Activated B cell treated with CpG ODN at 0.5 μM for 24 hours (primary cell): ENCODE results near the gene DCT. TPM values are rescaled to one million over a fixed set of nuclear protein-coding genes. Genes with fewer than 3 reads are reported as not detected.
"Not testable (repeated sequence)": the region's sequence is repeated elsewhere in the genome, so short reads cannot be mapped to it uniquely, and the experiment has no call there.

ENCODE experiments used
- ATAC-seq: fragments of 200-7000 bp; cut with Tn5 transposase; one replicate; pipeline ENCODE4 v1.10.0; 2021; ENCODE audit warnings: low read depth, mild to moderate bottlenecking, moderate library complexity
- CTCF ChIA-PET: fragments of 350-600 bp; sonication (Branson Sonifier 250); formaldehyde crosslinking; loops from one replicate; lab custom pipeline; 2021; ENCODE audit warnings: antibody characterized with exemption; lab: Charles Lee
- POLR2A ChIA-PET: fragments of 350-600 bp; sonication (Branson Sonifier 250); formaldehyde crosslinking; loops from one replicate; lab custom pipeline; 2021; ENCODE audit warnings: antibody characterized with exemption; lab: Charles Lee
- DNase-seq: peaks from one replicate; pipeline ENCODE4 v3.0.0; 2022
- H3K27ac Mint-ChIP-seq: one replicate; pipeline ENCODE4 v1.8.0; 2020; ENCODE audit warnings: mixed read lengths
- H3K27me3 Mint-ChIP-seq: one replicate; pipeline ENCODE4 v1.8.0; 2021; ENCODE audit warnings: mixed read lengths
- H3K36me3 Mint-ChIP-seq: one replicate; pipeline ENCODE4 v1.8.0; 2021; ENCODE audit warnings: low read depth, mixed read lengths
- H3K4me1 Mint-ChIP-seq: one replicate; pipeline ENCODE4 v1.8.0; 2021; ENCODE audit warnings: mixed read lengths
- H3K4me3 Mint-ChIP-seq: one replicate; pipeline ENCODE4 v1.8.0; 2020; ENCODE audit warnings: mild to moderate bottlenecking, mixed read lengths
- H3K9me3 Mint-ChIP-seq: one replicate; pipeline ENCODE4 v1.8.0; 2020; ENCODE audit warnings: mixed read lengths
- intact Hi-C: fragments of 100-400 bp; cut with micrococcal nuclease; formaldehyde crosslinking; loops from one replicate; pipeline ENCODE4 v1.15.1; 2024
- total RNA-seq: library from RNA; stranded (reverse); gene quantifications from 2 replicates; pipeline ENCODE4 v1.2.3, GENCODE V29; 2022
- TF ChIP-seq, protein P1 (sequence below): fragments of 200-600 bp; IDR thresholded peaks from one replicate; pipeline ENCODE4 v1.8.0; 2022; ENCODE audit warnings: antibody characterized with exemption, mild to moderate bottlenecking

Gene DCT
- total RNA-seq, 1 donor from 2014 or later, result 0.09 TPM

DNA sequence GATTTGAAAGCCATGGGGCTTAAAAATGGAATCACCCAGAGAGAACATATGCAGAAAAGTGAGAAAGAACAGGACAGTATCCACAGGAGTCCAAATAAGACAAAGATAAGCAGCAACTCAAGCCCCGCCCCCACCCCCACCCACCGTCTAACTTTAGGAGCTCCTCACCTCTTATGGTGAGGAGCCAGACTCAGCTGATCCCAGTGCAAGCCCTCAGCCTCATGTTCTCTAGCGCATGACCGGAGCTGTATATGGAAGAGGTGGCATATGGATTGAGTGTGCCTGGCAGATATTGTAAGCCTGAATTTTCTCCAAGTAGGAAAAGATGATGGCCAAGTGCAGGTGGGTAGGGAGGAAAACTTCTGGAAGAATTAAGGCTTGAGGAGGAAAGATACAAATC, 36.4 kb upstream of the DCT start:
- CTCF ChIA-PET, result no interaction called here
- intact Hi-C loops, result no loop called here
- Mint-ChIP-seq H3K36me3 (no peaks in the 10 kb centered on the region), H3K27ac (no peak overlapping the region), H3K4me1 (no peaks in the 10 kb centered on the region), H3K4me3 (no peak overlapping the region), H3K27me3 (peaks cover 1% of the 10 kb centered on the region), H3K9me3 (no peaks in the 10 kb centered on the region)
- ATAC-seq, result no peak
- no peak for DNase-seq
- TF ChIP-seq, protein P1, sequence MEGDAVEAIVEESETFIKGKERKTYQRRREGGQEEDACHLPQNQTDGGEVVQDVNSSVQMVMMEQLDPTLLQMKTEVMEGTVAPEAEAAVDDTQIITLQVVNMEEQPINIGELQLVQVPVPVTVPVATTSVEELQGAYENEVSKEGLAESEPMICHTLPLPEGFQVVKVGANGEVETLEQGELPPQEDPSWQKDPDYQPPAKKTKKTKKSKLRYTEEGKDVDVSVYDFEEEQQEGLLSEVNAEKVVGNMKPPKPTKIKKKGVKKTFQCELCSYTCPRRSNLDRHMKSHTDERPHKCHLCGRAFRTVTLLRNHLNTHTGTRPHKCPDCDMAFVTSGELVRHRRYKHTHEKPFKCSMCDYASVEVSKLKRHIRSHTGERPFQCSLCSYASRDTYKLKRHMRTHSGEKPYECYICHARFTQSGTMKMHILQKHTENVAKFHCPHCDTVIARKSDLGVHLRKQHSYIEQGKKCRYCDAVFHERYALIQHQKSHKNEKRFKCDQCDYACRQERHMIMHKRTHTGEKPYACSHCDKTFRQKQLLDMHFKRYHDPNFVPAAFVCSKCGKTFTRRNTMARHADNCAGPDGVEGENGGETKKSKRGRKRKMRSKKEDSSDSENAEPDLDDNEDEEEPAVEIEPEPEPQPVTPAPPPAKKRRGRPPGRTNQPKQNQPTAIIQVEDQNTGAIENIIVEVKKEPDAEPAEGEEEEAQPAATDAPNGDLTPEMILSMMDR, result no peak
- POLR2A ChIA-PET, result no interaction called here

DNA sequence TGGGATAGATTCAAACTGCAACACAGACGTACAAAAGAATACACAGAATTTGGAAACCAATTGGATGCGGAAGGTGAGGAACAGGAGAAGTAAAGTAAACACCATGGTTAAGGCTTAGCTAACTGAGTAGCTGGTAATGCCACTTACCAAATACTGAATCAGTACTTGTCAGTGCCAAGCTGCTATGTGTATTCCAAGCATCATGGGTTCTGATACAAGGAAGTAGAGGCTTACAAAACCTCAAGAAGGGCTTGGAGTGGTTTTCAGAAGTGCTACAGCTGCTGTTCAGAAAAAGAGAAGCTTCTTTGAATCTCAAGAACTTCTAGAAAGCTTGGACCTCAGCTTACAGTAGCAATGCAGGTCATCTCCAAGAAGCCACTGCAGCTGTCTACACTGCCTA, 35.9 kb upstream of the DCT start:
- H3K4me1 Mint-ChIP-seq, result no peaks in the 10 kb centered on the region
- intact Hi-C loops, result no loop called here
- no peaks in the 10 kb centered on the region for H3K9me3 Mint-ChIP-seq
- ATAC-seq (no peak), DNase-seq (no peak)
- no peaks in the 10 kb centered on the region for H3K36me3 Mint-ChIP-seq
- ChIA-PET POLR2A (no interaction called here), CTCF (no interaction called here)
- TF ChIP-seq, protein P1, result no peak
- H3K27me3 Mint-ChIP-seq, result peaks cover 5% of the 10 kb centered on the region
- no peak overlapping the region for H3K27ac Mint-ChIP-seq
- no peak overlapping the region for H3K4me3 Mint-ChIP-seq

DNA sequence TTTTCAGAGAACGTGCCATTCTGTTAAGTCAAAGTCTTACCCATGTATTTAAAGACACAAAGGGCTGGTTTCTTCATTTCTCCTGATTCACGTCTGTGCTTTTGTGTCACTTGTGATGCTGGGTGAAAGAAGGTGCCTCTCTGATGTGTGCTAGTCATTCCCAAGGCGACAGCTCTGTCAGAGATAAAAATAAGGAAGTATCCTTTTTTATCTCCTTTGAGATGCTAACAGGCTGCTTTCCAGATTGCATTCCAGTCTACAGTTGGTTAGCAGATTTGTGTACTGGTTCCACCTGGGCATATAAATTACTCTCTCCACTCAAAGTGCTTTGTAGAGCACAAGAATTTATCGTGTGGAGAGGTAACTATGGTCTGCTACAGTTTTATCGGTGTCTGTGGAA, 33.5 kb upstream of the DCT start:
- H3K27me3 Mint-ChIP-seq, result peaks cover 5% of the 10 kb centered on the region
- H3K36me3 Mint-ChIP-seq, result no peaks in the 10 kb centered on the region
- H3K4me3 Mint-ChIP-seq, result no peak overlapping the region
- DNase-seq (no peak), ATAC-seq (no peak)
- intact Hi-C loops, result no loop called here
- TF ChIP-seq, protein P1, result no peak
- H3K27ac Mint-ChIP-seq, result no peak overlapping the region
- ChIA-PET POLR2A (no interaction called here), CTCF (no interaction called here)
- H3K4me1 Mint-ChIP-seq, result no peaks in the 10 kb centered on the region
- H3K9me3 Mint-ChIP-seq, result no peaks in the 10 kb centered on the region

DNA sequence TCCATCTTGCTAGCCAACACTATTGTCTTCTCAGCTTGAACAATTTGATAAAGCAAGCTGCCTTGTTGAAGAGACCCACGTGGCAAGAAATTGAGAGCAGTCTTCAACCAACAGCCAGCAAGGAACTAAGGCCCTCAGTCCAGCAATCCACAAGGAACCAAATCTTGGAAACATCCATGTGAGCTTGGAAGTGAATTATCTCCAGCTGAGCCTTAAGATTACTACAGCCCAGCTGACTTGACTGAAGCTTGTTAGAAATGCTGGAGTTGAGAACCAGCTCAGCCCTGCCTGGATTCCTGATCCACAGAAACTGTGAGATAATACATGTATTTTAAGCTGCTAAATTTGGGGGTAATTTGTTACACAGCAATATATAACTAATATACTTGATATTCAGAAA, 26.2 kb upstream of the DCT start:
- no peaks in the 10 kb centered on the region for H3K4me1 Mint-ChIP-seq
- no peak overlapping the region for H3K4me3 Mint-ChIP-seq
- no peak for ATAC-seq
- H3K36me3 Mint-ChIP-seq, result no peaks in the 10 kb centered on the region
- ChIA-PET POLR2A (no interaction called here), CTCF (no interaction called here)
- no peaks in the 10 kb centered on the region for H3K9me3 Mint-ChIP-seq
- intact Hi-C loops, result no loop called here
- H3K27ac Mint-ChIP-seq, result no peak overlapping the region
- peaks cover 5% of the 10 kb centered on the region for H3K27me3 Mint-ChIP-seq
- TF ChIP-seq, protein P1, result no peak
- DNase-seq, result no peak

DNA sequence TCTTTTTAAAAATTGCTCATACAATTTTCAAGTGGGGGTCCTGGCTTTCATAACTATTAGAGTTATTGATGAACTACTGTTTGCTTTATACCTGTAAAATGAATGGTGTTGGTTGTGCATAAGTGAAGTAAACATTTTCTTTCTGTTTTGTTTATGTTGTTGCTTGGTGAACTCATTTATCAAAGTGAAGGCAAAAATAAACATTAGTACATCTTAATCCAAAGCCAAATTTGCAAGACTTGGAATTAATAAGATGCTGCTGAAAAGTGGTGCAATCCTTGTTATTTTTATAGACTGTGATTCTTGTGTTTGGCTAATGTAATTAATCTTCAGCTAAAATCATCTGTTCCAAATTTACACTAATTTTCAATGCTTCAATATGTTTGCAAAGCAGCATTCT, 24.4 kb upstream of the DCT start:
- no peaks in the 10 kb centered on the region for H3K4me1 Mint-ChIP-seq
- no peak overlapping the region for H3K27ac Mint-ChIP-seq
- ATAC-seq (no peak), DNase-seq (no peak)
- intact Hi-C loops, result no loop called here
- peaks cover 3% of the 10 kb centered on the region for H3K27me3 Mint-ChIP-seq
- TF ChIP-seq, protein P1, result no peak
- no peaks in the 10 kb centered on the region for H3K9me3 Mint-ChIP-seq
- POLR2A ChIA-PET, result no interaction called here
- CTCF ChIA-PET, result no interaction called here
- no peaks in the 10 kb centered on the region for H3K36me3 Mint-ChIP-seq
- no peak overlapping the region for H3K4me3 Mint-ChIP-seq

DNA sequence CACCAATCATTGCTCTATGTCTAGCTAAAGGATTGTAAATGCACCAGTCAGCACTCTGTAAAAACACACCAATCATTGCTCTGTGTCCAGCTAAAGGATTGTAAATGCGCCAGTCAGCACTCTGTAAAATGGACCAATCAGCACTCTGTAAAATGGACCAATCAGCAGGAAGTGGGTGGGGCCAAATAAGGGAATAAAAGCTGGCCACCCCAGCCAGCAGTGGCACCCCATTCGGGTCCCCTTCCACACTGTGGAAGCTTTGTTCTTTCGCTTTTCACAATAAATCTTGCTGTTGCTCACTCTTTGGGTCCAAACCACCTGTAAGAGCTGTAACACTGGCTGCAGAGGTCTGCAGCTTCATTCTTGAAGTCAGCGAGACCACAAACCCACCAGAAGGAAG, 19.3 kb upstream of the DCT start:
- DNase-seq, ATAC-seq, H3K36me3 Mint-ChIP-seq, POLR2A ChIA-PET, H3K4me1 Mint-ChIP-seq, CTCF ChIA-PET, H3K27ac Mint-ChIP-seq, H3K9me3 Mint-ChIP-seq, H3K27me3 Mint-ChIP-seq, intact Hi-C loops, H3K4me3 Mint-ChIP-seq: not testable (repeated sequence)
